Measurements from ENCODE around the gene KIF1B.
A peak's percentile ranks its signal among the peaks of the same experiment; 100 is the strongest.

KIF1B gene

GRCh38 chr1:10429868-10430215, 219.5 kb downstream of the KIF1B start:
- DNase-seq (ENCODE audit: low spot score): no peak

- DNase-seq (ENCODE audit: low spot score): peak; percentile 98
Measured at GRCh38 chr1:10430216-10431069, 220.1 kb downstream of the KIF1B start, which contains the start of gene CENPS. Gene CENPS (plus strand): TSS chr1:10430433. CDS start chr1:10430518, 85 bp downstream.

Measured in HuH-7.5 (cell line).